ENCODE measurements around the gene PAMR1.

PAMR1 gene

DNA sequence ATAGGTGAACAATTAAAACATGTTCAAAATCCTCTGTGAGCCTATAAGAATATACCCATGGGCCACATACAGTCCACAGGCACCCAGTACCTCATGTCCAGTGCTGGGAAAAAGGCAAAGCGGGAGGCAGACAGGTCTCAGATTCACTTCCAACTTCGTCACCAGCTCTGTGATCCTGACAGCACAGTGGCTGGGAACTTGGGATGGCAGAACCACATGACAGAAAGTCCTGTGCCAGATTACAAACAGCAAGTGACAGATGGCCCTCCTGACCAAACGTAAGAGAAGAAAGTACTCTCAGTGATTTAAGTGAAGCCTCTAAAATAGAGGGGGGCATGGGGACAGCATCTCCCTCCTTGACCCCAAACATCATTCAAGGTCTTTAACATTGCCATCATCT, 111.8 kb downstream of the PAMR1 start:
- in situ Hi-C loops (cut with HindIII; ENCODE audit: low sequenced_read_pairs) = no loop called here

DNA sequence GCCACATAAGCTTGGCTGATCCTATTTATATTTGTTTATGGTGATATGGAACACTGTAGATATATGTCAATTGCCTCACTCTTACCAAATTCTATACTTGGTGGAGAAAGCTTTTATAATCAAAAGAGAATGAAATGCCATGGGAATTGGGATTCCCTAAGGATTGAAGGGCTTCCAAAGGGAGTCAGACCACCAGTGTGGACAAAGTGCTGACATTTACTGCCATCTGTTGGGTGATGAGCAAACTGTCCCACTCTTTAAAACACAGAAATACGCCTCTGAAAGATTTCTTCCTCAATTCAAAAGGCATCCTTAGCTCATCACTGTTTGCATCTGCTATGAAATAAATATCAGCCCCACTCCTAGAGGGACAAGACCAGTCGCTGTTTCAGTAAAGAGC, 113.1 kb downstream of the PAMR1 start:
- in situ Hi-C loops (cut with HindIII; ENCODE audit: low sequenced_read_pairs) = no loop called here

DNA sequence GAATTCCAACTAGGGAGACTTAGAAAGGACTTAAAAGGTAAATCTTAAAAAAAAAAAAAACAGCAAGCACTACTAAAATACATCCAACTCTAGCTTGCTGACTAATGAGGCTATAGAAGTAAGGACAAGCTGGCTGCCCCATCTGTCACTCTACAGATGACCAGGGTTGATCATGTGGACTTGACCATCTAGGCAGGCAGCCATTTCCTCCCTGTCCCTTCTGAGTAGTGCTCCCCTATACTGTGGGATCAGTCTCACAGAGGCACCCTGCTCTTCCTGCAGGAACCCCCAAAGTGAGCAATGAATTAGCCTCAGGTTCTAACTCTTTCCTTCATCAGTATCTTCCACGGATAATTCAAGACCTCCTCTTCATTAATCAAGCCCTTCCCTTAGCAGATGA, 118.4 kb downstream of the PAMR1 start:
- in situ Hi-C loops (cut with HindIII; ENCODE audit: low sequenced_read_pairs) = no loop called here

DNA sequence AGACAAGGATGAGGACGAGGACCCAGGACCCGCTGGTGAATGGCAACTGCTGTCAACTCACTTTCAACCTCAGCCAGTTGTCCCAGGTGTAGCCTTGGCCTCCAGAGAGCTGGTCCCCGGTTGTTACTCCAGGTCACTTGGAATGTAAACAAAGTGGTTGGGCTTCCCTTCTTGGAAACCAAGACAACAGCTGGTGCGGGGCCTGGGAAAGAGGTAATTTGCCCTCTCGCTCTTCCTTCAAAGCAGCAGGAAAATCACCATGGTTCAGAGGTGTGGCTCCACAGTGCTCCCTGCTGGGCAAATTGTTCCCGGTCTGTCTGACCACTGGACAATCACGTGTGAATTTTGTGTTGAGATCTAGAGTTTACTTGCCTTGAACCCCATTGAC, 121.0 kb downstream of the PAMR1 start:
- in situ Hi-C loops (cut with HindIII; ENCODE audit: low sequenced_read_pairs) = no loop called here

DNA sequence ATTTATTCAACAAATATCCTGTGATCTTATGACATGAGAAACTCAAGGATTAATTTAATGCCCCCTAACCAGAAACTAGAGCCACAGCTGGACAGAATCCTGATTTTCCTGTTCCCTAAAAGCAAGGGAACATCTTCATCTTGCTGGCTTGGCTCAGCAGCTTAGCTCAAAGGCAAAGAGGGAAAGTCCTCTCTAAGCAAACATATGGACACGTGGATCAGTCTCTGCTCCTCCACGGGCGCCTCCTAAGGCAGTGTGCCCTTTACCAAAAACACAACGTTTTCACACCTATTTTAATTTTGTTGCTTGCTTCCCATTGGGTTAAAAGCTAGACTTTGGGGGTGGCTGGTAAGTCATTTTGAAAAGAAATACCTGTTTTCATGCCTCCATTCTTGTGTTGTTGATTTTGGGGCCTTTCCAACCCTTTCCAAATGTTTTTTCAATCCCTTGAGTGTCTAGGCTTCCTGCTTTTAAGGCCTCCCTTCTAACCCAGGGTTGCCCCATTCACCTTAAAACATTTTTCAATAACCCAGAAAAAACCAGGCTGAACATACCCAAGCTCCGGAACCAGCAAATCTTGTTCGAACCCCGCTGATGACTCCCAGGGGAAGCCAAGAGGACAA, 121.5 kb downstream of the PAMR1 start:
- in situ Hi-C loops (cut with HindIII; ENCODE audit: low sequenced_read_pairs) = no loop called here

DNA sequence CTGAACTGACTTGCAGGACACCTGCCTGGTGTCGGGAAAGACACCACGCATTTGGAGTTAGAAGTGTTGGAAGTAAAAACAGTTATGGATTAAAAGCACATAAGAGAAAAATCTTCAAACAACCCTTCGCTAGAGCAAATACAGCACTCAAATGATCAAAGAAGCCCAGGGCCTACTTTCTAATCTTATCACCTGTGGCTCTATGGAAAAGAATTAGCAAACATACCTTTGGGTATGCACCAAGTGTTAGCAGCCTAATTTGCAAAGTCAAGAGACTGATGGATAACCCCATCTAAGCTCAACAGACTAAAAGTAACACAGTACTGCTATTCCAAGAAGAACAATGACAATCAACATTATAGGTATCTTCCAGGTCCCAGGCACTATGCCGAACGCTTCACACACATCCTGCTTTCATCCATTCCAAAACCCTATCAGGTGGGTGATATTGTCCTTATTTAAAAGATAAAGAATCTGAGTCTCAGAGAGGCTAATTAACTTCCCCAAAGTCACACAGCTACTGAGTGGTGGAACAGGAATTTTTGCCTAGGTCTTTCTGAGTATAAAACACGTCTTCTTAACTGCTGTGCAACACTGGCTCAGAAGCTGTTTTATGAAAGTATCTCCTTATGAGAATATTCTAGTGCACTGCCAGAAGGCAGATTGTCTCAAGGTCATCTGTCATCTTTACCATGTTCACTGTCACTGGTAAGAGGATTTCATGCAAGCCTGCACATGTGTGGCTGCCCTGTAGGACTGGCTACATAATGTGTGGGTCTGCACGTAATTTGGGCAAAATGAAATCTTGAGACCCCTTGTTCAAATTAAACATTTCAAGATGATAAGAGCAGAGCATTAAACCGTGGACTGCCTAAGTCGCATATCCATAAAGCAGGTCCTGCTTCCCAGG, 122.4 kb downstream of the PAMR1 start:
- in situ Hi-C loops (cut with HindIII; ENCODE audit: low sequenced_read_pairs) = no loop called here

DNA sequence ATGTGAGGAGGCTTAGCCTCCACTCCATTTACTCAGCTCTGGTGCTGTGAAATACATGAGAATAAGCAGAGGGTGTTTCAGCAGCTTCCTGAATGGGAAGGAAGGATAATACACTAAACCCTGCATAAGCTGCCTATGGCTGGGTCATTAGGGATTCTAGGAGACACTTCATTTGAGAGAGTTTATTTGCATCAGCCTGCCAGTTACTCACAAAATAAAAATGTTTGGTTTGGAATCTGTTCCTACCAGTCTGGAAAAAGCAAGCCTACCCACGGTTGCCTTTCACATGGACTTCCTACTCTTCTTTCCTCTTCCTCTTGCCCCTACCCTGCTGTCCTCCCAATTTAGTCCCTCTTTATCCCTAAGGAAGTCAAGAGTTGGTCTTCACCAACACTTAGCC, 126.5 kb downstream of the PAMR1 start:
- in situ Hi-C loops (cut with HindIII; ENCODE audit: low sequenced_read_pairs) = no loop called here

DNA sequence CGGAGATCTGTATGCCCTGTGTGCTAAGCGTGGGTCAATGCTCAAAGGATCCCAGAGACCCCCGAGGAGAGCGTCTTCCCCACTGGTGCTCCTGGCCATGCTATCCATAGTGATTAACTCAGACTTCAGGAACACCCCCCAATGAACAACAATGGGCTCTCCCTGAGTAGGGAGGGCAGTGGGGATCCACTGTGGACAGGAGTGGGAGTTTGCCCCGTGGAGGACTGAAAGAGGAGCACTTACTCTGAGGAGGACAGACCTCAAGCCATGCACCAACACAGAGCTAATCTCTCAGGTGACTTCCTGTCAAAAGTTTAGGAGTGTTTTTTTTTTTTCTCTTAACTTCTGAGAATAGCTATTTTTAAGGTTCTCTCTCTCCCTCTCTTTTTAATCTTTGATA, 130.5 kb downstream of the PAMR1 start:
- in situ Hi-C loops (cut with HindIII; ENCODE audit: low sequenced_read_pairs) = no loop called here

DNA sequence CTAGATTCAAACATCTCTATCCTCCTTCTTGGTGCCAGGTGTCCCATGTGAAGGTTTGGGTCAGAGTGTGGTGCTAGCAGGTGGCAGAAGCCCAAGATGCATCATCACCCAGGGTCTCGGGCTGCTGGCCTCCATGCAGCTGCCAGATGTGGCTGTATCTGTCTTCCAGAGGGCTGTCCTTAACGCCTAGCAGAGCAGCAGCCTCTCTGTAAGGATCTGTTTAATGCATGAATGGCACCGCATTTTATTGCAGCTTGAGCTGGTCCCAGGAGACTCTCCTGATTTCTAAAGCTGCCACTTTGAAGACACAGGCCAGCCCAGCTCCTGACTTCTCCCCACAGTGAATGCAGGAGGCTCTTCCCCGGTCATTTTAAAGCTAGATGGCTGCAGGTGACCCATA, 132.3 kb downstream of the PAMR1 start:
- in situ Hi-C loops (cut with HindIII; ENCODE audit: low sequenced_read_pairs) = no loop called here

DNA sequence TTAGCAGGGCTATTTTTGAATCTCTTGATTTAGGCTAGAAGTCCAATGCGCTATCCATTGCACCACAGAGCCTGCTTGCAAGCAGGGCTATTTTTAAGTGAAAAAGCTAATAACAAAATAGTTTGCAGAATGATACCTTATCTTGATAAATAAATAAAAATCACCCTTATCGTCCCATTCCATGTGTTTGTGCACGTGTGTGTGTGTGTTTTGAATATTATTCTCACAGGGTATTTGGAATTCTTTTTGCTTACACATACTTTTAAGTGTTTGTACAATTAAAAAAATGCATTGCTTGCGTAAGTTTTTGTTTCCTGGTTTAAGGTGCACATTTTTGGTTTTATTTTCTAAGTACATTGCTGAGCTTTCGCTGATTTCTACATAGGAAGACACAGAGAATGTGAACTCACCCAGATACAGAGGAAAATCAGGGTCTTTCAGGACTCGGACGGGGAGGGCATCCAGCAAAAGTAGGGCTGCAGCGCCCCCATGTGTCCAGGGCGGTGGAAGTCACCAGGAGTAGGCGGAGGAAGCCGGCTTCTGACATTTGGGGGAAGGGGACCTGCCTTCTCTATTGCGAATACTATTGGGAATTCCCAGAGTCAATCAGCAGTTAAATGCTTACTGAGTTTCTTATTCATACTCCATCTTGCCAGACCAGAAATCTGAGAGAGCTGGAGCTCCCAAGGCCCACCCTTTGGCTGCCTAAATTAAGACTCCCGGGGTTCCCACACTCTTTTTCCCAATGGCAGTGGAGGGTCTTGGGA, 133.3 kb downstream of the PAMR1 start:
- in situ Hi-C loops (cut with HindIII; ENCODE audit: low sequenced_read_pairs) = no loop called here

DNA sequence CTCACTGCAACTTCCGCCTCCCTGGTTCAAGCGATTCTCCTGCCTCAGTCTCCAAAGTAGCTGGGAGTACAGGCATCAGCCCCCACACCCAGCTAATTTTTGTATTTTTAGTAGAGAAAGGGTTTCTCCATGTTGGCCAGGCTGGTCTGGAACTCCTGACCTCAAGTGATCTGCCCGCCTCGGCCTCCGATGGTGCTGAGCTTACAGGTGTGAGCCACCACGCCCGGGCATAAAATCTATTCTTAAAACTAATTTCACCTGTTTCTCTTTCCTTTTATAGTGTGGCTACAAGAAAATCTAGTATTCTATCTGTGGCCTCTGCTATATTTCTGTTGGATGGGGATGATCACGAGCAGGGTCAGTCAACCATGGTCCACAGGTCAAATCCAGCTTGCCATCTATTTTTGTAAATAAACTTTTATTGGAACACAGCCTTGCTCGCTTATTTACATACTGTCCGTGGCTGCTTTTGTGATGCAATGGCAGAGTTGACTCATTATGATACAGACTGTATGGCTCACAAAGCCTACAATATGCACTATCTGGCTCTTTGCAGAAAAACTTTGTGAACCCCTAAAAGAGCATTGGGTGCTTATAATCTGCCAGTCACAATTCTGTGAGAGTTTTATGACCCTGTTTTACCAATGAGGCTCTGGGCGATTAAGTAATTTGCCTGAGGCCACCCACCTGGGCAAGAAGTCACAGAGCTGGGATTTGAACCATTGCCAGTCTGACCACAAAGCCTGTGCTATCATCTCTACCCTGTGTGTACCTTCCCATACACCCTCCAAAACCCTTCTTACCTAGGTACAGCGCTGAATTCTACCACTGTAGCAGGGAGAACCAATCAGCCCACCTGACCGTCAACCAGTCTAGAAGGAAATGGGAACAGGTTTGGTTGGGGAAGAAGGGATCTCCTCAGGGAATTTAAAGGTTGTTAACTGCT, 134.4 kb downstream of the PAMR1 start:
- in situ Hi-C loops (cut with HindIII; ENCODE audit: low sequenced_read_pairs) = no loop called here

DNA sequence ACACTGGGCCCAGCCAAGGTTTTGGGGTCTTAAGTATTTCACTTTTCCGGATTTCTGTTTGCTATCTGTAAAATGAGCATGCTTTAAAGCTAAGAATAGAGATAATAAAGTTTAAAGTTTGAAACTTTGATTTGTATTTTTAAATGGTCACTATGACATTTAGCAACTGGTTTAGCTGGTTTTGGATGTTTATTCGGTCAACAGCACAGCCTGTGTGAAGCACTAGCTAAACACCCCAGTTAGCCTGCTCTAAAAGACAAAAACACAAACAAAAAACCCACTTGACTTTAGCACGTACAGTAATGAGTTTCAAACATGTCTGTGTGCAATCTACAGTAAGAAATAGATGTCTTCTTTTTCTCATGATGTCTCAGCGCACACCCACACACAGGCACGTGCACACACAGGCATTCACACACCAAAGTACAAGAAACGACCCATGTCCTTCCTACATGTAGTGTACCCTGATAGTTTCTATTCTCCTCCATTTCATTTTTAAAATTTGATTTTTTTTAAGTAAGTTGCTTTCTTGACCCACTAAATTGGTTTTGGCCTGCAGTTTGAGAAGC, 135.4 kb downstream of the PAMR1 start:
- in situ Hi-C loops (cut with HindIII; ENCODE audit: low sequenced_read_pairs) = no loop called here

DNA sequence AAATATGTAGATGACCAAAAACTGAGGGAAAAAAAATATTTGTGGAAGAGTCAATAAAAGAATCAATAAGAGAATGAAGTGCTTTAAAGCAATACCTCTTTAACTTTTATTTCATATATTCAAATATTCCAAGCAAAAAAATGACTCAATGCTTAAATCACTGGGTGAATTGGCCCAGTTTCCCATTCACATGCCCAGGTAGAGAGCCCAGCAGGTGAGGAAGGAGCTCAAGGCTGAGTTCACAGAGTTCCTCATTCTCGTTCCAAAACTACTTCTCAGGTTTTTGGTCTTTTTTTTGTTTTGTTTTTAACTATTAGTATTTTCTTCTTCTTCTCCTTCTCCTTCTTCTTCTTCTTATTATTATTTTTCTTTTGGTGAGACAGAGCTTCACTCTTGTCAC, 136.3 kb downstream of the PAMR1 start:
- in situ Hi-C loops (cut with HindIII; ENCODE audit: low sequenced_read_pairs) = no loop called here

DNA sequence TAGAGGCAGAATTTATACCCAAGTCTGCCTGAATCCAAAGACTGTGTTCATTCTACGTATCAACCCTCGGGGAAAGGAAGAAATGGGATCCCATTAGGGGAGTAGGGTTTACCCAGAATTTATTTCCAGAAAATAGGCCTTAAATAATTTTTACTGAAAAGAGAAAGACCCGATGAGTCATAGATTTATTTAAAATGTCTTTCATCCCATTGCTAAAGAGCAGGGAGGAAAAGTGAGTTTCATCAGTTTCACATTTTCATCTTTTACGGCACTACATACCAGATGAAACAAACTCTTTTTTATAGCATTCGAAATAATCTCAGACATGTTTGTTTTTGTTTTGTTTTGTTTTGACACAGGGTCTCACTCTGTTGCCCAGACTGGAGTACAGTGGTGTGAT, 137.4 kb downstream of the PAMR1 start:
- in situ Hi-C loops (cut with HindIII; ENCODE audit: low sequenced_read_pairs) = no loop called here

DNA sequence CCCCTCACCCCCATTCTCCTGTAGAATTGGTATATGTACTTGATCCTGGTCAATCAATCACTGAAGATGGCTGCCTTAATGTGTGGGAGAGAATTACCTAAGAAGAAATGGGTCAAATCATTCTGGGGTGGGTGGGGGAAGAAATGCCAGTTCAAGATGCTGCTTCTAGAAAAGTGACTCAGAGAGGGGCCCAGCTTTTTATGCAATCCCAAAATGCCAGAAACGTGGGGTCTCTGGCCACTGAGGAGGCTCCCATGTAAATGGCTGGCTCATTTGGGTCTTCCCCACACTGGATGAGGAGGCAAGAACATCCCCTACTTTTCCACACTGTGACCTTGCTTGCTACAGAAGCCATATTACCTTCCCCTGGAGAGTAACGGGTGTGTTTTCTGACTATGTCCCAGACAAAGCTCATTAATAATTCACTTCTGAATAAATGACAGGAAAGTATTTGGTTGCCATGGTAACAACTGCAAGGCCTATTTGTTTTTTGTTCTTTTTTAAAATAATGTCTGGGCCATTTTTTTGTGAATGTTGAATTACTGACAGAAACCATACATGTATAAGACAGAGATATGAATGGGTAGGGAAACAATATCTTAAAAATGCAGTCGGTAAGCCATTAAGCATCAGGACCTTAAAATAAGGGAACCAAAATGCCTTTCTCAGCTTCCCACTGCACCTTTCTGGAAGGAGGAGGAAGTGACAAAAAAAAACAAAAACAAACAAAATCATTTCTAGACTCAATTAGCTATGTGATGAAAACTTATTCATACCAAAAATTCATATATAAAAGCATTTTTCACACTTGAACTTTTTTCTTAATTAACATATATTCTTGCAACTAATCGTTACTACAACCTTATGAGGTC, 138.1 kb downstream of the PAMR1 start:
- in situ Hi-C loops (cut with HindIII; ENCODE audit: low sequenced_read_pairs) = no loop called here

DNA sequence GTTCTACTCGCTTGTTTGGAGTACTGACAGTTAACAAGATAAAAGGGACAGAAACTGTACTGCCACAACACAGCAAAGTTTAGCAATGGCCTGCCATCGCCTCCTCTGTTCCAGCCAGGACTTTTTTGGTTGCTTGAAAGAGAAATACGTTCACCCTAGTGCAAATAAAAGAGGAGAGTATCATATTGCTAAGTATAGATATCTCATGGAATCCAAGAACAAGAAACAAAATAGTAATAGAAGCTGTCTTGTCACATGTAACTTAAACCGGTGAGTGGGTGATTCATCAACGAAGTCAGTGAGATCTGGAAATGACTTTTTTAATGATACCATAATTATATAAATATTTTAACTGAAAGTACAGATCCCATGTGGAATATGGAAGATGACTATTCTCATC, 141.5 kb downstream of the PAMR1 start:
- in situ Hi-C loops (cut with HindIII; ENCODE audit: low sequenced_read_pairs) = no loop called here

All from DLD1 (cell line).